WTC11 (cell line): ENCODE results near the gene MET.

Experiments used
- ATF2 ChIP-seq: sonication (generic); formaldehyde crosslinking; IDR thresholded peaks from 2 replicates; pipeline ENCODE4 v1.8.1; 2022; ENCODE audit warnings: low read depth, missing genetic modification reagents, borderline replicate concordance
- CREB1 ChIP-seq: sonication (generic); formaldehyde crosslinking; IDR thresholded peaks from 2 replicates; pipeline ENCODE4 v1.8.0; 2023; ENCODE audit warnings: mild to moderate bottlenecking, missing genetic modification reagents
- CTCF ChIP-seq: fragments of 200-600 bp; IDR thresholded peaks from 2 replicates; pipeline ENCODE4 v1.8.0; 2022; ENCODE audit warnings: antibody characterized with exemption
- ELF4 ChIP-seq: sonication (generic); formaldehyde crosslinking; IDR thresholded peaks from 2 replicates; pipeline ENCODE4 v1.8.1; 2022; ENCODE audit warnings: low read depth, mild to moderate bottlenecking, moderate library complexity, missing genetic modification reagents
- NFE2L1 ChIP-seq: sonication (generic); formaldehyde crosslinking; IDR thresholded peaks from 2 replicates; pipeline ENCODE4 v1.8.1; 2023; ENCODE audit warnings: missing genetic modification reagents
- RELA ChIP-seq: sonication (generic); formaldehyde crosslinking; IDR thresholded peaks from 2 replicates; pipeline ENCODE4 v1.8.1; 2022; ENCODE audit warnings: missing genetic modification reagents, mild to moderate bottlenecking, borderline replicate concordance
- SMAD3 ChIP-seq: sonication (generic); formaldehyde crosslinking; IDR thresholded peaks from 2 replicates; pipeline ENCODE4 v1.8.0; 2022; ENCODE audit warnings: missing genetic modification reagents, mild to moderate bottlenecking, borderline replicate concordance
- TEAD1 ChIP-seq: sonication (generic); formaldehyde crosslinking; IDR thresholded peaks from 2 replicates; pipeline ENCODE4 v1.8.0; 2022; ENCODE audit warnings: mild to moderate bottlenecking, missing genetic modification reagents
- TF ChIP-seq, protein P1 (sequence below): sonication (generic); formaldehyde crosslinking; IDR thresholded peaks from 2 replicates; pipeline ENCODE4 v1.8.1; 2022; ENCODE audit warnings: mild to moderate bottlenecking, missing genetic modification reagents, moderate library complexity, borderline replicate concordance

- TF ChIP-seq RELA (CRISPR knock-in tag) (no peak), NFE2L1 (no peak), TEAD1 (CRISPR knock-in tag) (no peak), ATF2 (no peak), CTCF (no peak), SMAD3 (no peak), CREB1 (CRISPR knock-in tag) (no peak), ELF4 (CRISPR knock-in tag) (no peak)
- TF ChIP-seq, protein P1, sequence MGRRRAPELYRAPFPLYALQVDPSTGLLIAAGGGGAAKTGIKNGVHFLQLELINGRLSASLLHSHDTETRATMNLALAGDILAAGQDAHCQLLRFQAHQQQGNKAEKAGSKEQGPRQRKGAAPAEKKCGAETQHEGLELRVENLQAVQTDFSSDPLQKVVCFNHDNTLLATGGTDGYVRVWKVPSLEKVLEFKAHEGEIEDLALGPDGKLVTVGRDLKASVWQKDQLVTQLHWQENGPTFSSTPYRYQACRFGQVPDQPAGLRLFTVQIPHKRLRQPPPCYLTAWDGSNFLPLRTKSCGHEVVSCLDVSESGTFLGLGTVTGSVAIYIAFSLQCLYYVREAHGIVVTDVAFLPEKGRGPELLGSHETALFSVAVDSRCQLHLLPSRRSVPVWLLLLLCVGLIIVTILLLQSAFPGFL (CRISPR knock-in tag): no peak
These were observed 171.4 kb downstream of the MET start for GRCh38 chr7:116843378-116843777.
